A549 (cell line): ENCODE data around the gene UBE2B. TPM values are rescaled to one million over a fixed set of nuclear protein-coding genes. Genes with fewer than 3 reads are reported as not detected.

Source experiments
- BHLHE40 ChIP-seq: IDR thresholded peaks from 2 replicates; pipeline ENCODE4 v1.6.1; 2012; ENCODE audit warnings: low read depth, low read length, inconsistent platforms
- CBX8 ChIP-seq: fragments of 200-600 bp; sonication (generic); IDR thresholded peaks from 2 replicates; pipeline ENCODE4 v1.6.1; 2016
- CEBPB ChIP-seq, 2 experiments: fragments of >200 bp in 1 of 2; sonication (Bioruptor Twin) in 1 of 2; formaldehyde crosslinking in 1 of 2; IDR thresholded peaks; 2 replicates each; pipeline ENCODE4 v1.6.1; 2012 to 2016
- CHD4 ChIP-seq: fragments of 200-600 bp; sonication (generic); IDR thresholded peaks from 2 replicates; pipeline ENCODE4 v1.6.1; 2016; ENCODE audit warnings: antibody characterized with exemption, mild to moderate bottlenecking, borderline replicate concordance
- CTCF ChIP-seq: fragments of >200 bp; sonication (Bioruptor Twin); formaldehyde crosslinking; IDR thresholded peaks from 3 replicates; pipeline ENCODE4 v1.5.1; 2016
- E2F6 ChIP-seq: IDR thresholded peaks from 2 replicates; pipeline ENCODE4 v1.6.1; 2012; ENCODE audit warnings: low read depth, borderline replicate concordance
- ELK1 ChIP-seq: fragments of 150-350 bp; IDR thresholded peaks from 2 replicates; pipeline ENCODE4 v1.6.1; 2014; ENCODE audit warnings: low read depth, mild to moderate bottlenecking, low read length
- ESRRA ChIP-seq: fragments of 150-350 bp; IDR thresholded peaks from 2 replicates; pipeline ENCODE4 v1.6.1; 2014; ENCODE audit warnings: mild to moderate bottlenecking, low read length, borderline replicate concordance
- FOSL2 ChIP-seq, 2 experiments: fragments of 450-650 bp in 1 of 2; fragments of >200 bp in 1 of 2; sonication (Bioruptor Twin) in 1 of 2; formaldehyde crosslinking; IDR thresholded peaks; 2 replicates each; pipeline versions ENCODE4 v1.5.0 to v1.6.1; 2016 to 2020; ENCODE audit warnings: mild to moderate bottlenecking in 1 of 2, moderate library complexity in 1 of 2
- GATA3 ChIP-seq: IDR thresholded peaks from 2 replicates; pipeline ENCODE4 v1.6.1; 2012; ENCODE audit warnings: borderline replicate concordance
- HDAC2 ChIP-seq: fragments of 200-600 bp; sonication (generic); IDR thresholded peaks from 2 replicates; pipeline ENCODE4 v1.6.1; 2016
- HES2 ChIP-seq: fragments of >200 bp; sonication (Bioruptor Twin); formaldehyde crosslinking; IDR thresholded peaks from 2 replicates; pipeline ENCODE4 v1.6.1; 2016
- HMGXB4 ChIP-seq: fragments of 250-450 bp; sonication (Bioruptor Pico); IDR thresholded peaks from 2 replicates; pipeline ENCODE4 v1.5.0; 2021; ENCODE audit warnings: mild to moderate bottlenecking, moderate library complexity, borderline replicate concordance
- HOXB5 ChIP-seq: fragments of 250-450 bp; sonication (Bioruptor Pico); IDR thresholded peaks from 2 replicates; pipeline ENCODE4 v1.5.0; 2020; ENCODE audit warnings: mild to moderate bottlenecking, moderate library complexity
- MAX ChIP-seq: IDR thresholded peaks from 2 replicates; pipeline ENCODE4 v1.6.1; 2012
- NFE2L2 ChIP-seq: fragments of 150-350 bp; conservative IDR thresholded peaks from 2 replicates; pipeline ENCODE4 v1.6.1; 2014; ENCODE audit warnings: low read length
- NR3C1 ChIP-seq: fragments of >200 bp; sonication (Bioruptor Twin); formaldehyde crosslinking; IDR thresholded peaks from 3 replicates; pipeline ENCODE4 v1.6.1; 2017
- PBX3 ChIP-seq: IDR thresholded peaks from 2 replicates; pipeline ENCODE4 v1.6.1; 2012
- POLR2A ChIP-seq: IDR thresholded peaks from 2 replicates; pipeline ENCODE4 v1.6.1; 2012; ENCODE audit warnings: mild to moderate bottlenecking, low read length
- RCOR1 ChIP-seq: fragments of 150-350 bp; IDR thresholded peaks from 2 replicates; pipeline ENCODE4 v1.6.1; 2014; ENCODE audit warnings: antibody characterized with exemption, low read length, low read depth
- RFX5 ChIP-seq: fragments of 450-650 bp; IDR thresholded peaks from 2 replicates; pipeline ENCODE4 v1.7.1; 2014; ENCODE audit warnings: antibody characterized with exemption, mild to moderate bottlenecking, moderate library complexity
- RNF2 ChIP-seq: fragments of 200-600 bp; sonication (generic); IDR thresholded peaks from 2 replicates; pipeline ENCODE4 v1.6.1; 2016; ENCODE audit warnings: low read depth, mild to moderate bottlenecking, antibody characterized with exemption, moderate library complexity, borderline replicate concordance
- USF2 ChIP-seq: fragments of 450-650 bp; IDR thresholded peaks from 2 replicates; pipeline ENCODE4 v1.6.1; 2014; ENCODE audit warnings: antibody characterized with exemption
- ZFP36 ChIP-seq: fragments of 450-650 bp; IDR thresholded peaks from 2 replicates; pipeline ENCODE4 v1.6.1; 2014; ENCODE audit warnings: borderline replicate concordance; ENCODE audit not compliant: partially characterized antibody
- ZNF302 ChIP-seq: fragments of 250-450 bp; sonication (Bioruptor Pico); IDR thresholded peaks from 2 replicates; pipeline ENCODE4 v1.9.0; 2021; ENCODE audit warnings: inconsistent platforms, mild to moderate bottlenecking, moderate library complexity
- polyA plus RNA-seq, 4 experiments: library from polyadenylated mRNA; depleted of rRNA in 3 of 4; stranded (reverse); fragments of >200 nt; fragmentation: RNase III in 1 of 4; extraction: RNeasy Plus Mini Kit Qiagen cat#74134 plus additional on column Dnase treatment in 1 of 4; gene quantifications; 2 replicates in 3 of 4; 3 replicates in 1 of 4; pipeline ENCODE4 v1.2.3, GENCODE V29; 2011 to 2017

UBE2B gene
- polyA plus RNA-seq, 2 of the 4 experiments (the other 2 are of a cell fraction) = 61.1 to 104 TPM

GRCh38 chr5:134370871-134371833 is at the start of gene UBE2B (continued):
- TF ChIP-seq CTCF = no peak
- TF ChIP-seq MAX = peak; percentile 97
- peak; percentile 70; the same call in 1 of the 2 replicates for TF ChIP-seq HOXB5
- peak; percentile 62; the same call in 1 of the 2 replicates for TF ChIP-seq RFX5
- peak; percentile 85 for TF ChIP-seq GATA3
- TF ChIP-seq CHD4 = no peak
- TF ChIP-seq RNF2 = no peak
- peak; percentile 12 to 71; a peak in 2 of 4 replicates for TF ChIP-seq CEBPB (IDR thresholded peaks at IDR 0.05)
- no peak; the same call in 1 of the 2 replicates for TF ChIP-seq RCOR1
- TF ChIP-seq USF2 = peak; percentile 100
- TF ChIP-seq ZNF302 (CRISPR knock-in tag) = no peak
- TF ChIP-seq CBX8 = no peak
- no peak for TF ChIP-seq HDAC2
- TF ChIP-seq HMGXB4 = no peak; the same call in 1 of the 2 replicates
- no peak for TF ChIP-seq FOSL2 (IDR thresholded peaks at IDR 0.05)
- peak; percentile 73 for TF ChIP-seq FOSL2 (CRISPR knock-in tag; IDR thresholded peaks at IDR 0.05)
- no peak for TF ChIP-seq ZFP36
- TF ChIP-seq POLR2A = no peak; the same call in 1 of the 2 replicates
- TF ChIP-seq ELK1 = no peak
- TF ChIP-seq BHLHE40 = peak; percentile 86
- TF ChIP-seq ESRRA = no peak
- TF ChIP-seq HES2 = no peak
- TF ChIP-seq E2F6 = peak; percentile 70
- no peak for TF ChIP-seq NFE2L2
- TF ChIP-seq PBX3 = peak; percentile 94
- TF ChIP-seq NR3C1 = no peak
